Chondrocyte (in vitro differentiated cells): ENCODE measurements around the gene MTG1. TPM values are rescaled to one million over a fixed set of nuclear protein-coding genes. Genes with fewer than 3 reads are reported as not detected.
A peak's percentile ranks its signal among the peaks of the same experiment; 100 is the strongest.

ENCODE experiments used
- DNase-seq: peaks from one replicate; pipeline ENCODE4 v3.0.0; 2021; ENCODE audit warnings: mixed read lengths, low spot score
- H3K27ac Mint-ChIP-seq: one replicate; pipeline ENCODE4 v1.8.0; 2021; ENCODE audit warnings: mild to moderate bottlenecking, moderate library complexity, mixed read lengths; ENCODE audit not compliant: unreplicated experiment
- H3K27me3 Mint-ChIP-seq: 2 replicates; pipeline ENCODE4 v1.8.0; 2021; ENCODE audit warnings: low read depth, mixed read lengths
- H3K36me3 Mint-ChIP-seq: 2 replicates; pipeline ENCODE4 v1.8.0; 2021; ENCODE audit warnings: low read depth, mixed read lengths
- H3K4me1 Mint-ChIP-seq: 2 replicates; pipeline ENCODE4 v1.8.0; 2021; ENCODE audit warnings: low read depth, mild to moderate bottlenecking, mixed read lengths
- H3K4me3 Mint-ChIP-seq: one replicate; pipeline ENCODE4 v1.8.0; 2021; ENCODE audit warnings: mild to moderate bottlenecking, moderate library complexity, mixed read lengths; ENCODE audit not compliant: unreplicated experiment
- H3K9me3 Mint-ChIP-seq: 2 replicates; pipeline ENCODE4 v1.8.0; 2021; ENCODE audit warnings: low read depth, mixed read lengths
- CTCF ChIP-seq: fragments of 200-600 bp; sonication (generic); IDR thresholded peaks from 2 replicates; pipeline ENCODE4 v1.5.0; 2021; ENCODE audit warnings: antibody characterized with exemption, mild to moderate bottlenecking, moderate library complexity
- total RNA-seq: library from RNA; stranded (reverse); gene quantifications from 3 replicates; pipeline ENCODE4 v1.2.1, GENCODE V29; 2021

MTG1 gene
- total RNA-seq, 1 donor from 2014 or later, result 36.7 TPM

DNA sequence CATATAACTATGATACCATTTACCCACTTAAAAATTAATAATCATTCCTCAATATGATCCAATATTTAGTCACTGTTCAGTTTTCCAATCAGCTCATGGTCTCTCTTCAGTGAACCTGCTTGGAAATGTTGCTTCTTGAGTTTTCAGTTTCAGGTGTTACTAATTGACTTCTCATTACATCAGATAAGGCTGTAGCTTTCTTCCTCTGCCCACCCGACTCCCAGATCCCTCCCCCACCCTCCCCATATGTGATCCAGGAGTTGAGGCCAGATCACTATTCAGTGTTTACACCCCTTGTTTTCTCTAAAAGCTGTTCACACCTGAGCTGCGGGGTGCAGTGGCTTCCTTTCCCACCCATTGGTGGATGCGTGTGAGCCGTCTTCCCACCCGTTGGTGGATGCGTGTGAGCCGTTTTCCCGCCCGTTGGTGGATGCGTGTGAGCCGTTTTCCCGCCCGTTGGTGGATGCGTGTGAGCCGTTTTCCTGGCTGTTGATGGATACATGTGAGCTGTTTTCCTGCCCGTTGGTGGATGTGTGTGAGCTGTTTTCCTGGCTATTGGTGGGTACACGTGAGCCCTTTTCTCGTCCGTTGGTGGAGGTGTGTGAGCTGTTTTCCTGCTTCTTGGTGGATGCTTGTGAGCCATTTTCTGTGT is 3.2 kb upstream of the MTG1 start:
- no peak overlapping the region for H3K4me3 Mint-ChIP-seq
- no peak for TF ChIP-seq CTCF
- peaks cover 2% of the 10 kb centered on the region for H3K36me3 Mint-ChIP-seq
- DNase-seq, result no peak
- H3K27ac Mint-ChIP-seq, result no peak overlapping the region
- H3K4me1 Mint-ChIP-seq, result peaks cover 16% of the 10 kb centered on the region
- no peaks in the 10 kb centered on the region for H3K27me3 Mint-ChIP-seq
- no peaks in the 10 kb centered on the region for H3K9me3 Mint-ChIP-seq

GRCh38 chr10:133391249-133391635 is 2.7 kb upstream of the MTG1 start:
- no peaks in the 10 kb centered on the region for H3K27me3 Mint-ChIP-seq
- no peak for TF ChIP-seq CTCF
- no peak overlapping the region for H3K4me3 Mint-ChIP-seq
- H3K27ac Mint-ChIP-seq, result no peak overlapping the region
- H3K9me3 Mint-ChIP-seq, result no peaks in the 10 kb centered on the region
- no peak for DNase-seq
- peaks cover 18% of the 10 kb centered on the region for H3K4me1 Mint-ChIP-seq
- H3K36me3 Mint-ChIP-seq, result peaks cover under 1% of the 10 kb centered on the region

GRCh38 chr10:133391761-133392518 is 2.0 kb upstream of the MTG1 start:
- no peak for DNase-seq
- H3K36me3 Mint-ChIP-seq, result peaks cover under 1% of the 10 kb centered on the region
- no peak for TF ChIP-seq CTCF
- H3K4me1 Mint-ChIP-seq, result peaks cover 18% of the 10 kb centered on the region
- no peak overlapping the region for H3K27ac Mint-ChIP-seq
- no peak overlapping the region for H3K4me3 Mint-ChIP-seq
- H3K9me3 Mint-ChIP-seq, result no peaks in the 10 kb centered on the region
- H3K27me3 Mint-ChIP-seq, result no peaks in the 10 kb centered on the region

- no peak for DNase-seq
- no peak for TF ChIP-seq CTCF
- Mint-ChIP-seq H3K27ac (peak overlapping the region; percentile 45), H3K36me3 (peaks cover 7% of the 10 kb centered on the region), H3K9me3 (no peaks in the 10 kb centered on the region), H3K4me3 (peak overlapping the region; percentile 94), H3K27me3 (no peaks in the 10 kb centered on the region), H3K4me1 (peaks cover 18% of the 10 kb centered on the region)
These were observed 425 bp upstream of the MTG1 start for GRCh38 chr10:133393401-133394063.

GRCh38 chr10:133394801-133395221 is 854 bp downstream of the MTG1 start:
- Mint-ChIP-seq H3K9me3 (no peaks in the 10 kb centered on the region), H3K27ac (peak overlapping the region; percentile 90), H3K27me3 (no peaks in the 10 kb centered on the region), H3K4me1 (peaks cover 18% of the 10 kb centered on the region), H3K4me3 (peak overlapping the region; percentile 94), H3K36me3 (peaks cover 9% of the 10 kb centered on the region)
- no peak for TF ChIP-seq CTCF
- no peak for DNase-seq
